ENCODE measurements around the gene SP7.
"Not testable (repeated sequence)": the region's sequence is repeated elsewhere in the genome, so short reads cannot be mapped to it uniquely, and the experiment has no call there.

The SP7 gene

DNA sequence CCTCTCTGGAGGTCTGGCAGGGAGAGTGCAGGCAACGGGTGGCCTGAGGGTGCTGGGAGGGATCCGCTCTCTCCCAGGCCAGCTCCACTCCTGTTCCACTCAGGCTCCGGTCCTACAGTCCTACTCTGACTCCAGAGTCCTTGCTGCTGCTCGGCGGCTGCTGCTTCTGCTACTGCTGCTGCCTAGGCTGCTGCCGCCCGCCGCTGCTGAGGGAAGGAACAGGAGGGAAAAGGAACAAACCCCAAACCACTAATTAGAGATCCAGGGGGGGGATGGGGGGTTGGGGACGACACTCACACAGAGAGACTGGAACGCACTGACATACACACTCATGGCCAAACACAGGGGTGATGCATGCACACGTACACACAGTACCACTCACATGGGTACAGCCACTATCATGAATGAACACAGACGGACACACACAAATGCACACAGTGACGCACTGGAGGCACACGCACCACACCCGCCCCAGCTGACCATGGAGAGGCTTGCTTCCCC is at the start of gene SP7:
SP7 (minus strand) TSS at position 174 of the 501 bp plus-strand sequence. CDS start 708 bp downstream, outside the sequence.
- FAIRE-seq (no peak), DNase-seq (ENCODE audit: insufficient read length, low spot score) (no peak)

GRCh38 chr12:53383258-53383657 is 47.1 kb upstream of the SP7 start:
- DNase-seq (ENCODE audit: insufficient read length, low spot score), result no peak
- FAIRE-seq, result no peak

- peak; percentile 42 for FAIRE-seq
- no peak for DNase-seq (ENCODE audit: insufficient read length, low spot score)
Observed at GRCh38 chr12:53381731-53382630, 45.8 kb upstream of the SP7 start.

DNA sequence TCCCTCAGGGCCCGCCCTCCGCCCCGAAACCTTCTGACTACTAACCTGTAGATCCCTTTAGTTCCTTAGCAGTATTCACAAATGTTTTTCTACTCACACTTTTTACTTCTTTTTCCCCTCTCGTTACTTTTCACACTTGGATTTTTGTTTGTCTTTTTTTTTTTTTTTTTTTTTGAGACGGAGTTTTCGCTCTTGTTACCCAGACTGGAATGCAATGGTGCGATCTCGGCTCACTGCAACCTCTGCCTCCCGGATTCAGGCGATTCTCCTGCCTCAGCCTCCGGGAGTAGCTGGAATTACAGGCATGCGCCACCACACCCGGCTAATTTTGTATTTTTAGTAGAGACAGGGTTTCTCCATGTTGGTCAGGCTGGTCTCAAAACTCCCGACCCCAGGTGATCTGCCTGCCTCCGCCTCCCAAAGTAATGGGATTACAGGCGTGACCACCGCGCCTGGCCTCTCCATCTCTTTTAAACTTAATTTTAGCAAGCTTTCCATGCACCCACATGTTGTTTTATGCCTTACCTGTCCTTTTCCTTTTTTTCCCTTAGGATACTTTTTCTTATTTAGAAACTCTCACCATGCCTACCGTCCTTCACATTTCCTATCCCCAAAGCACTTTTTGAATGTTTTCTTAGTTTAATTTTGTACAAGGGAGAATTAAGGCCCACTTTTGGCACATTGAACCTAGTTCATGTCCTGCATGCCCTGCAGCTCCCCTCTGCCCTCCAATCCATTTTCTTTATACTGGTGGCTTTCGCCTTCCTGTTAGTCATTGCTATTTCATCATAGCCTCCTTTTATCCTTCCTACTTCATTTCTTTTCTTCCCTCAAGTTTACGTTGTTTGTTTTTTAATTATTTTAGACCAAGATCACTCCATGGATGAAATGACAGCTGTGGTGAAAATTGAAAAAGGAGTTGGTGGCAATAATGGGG is 44.9 kb upstream of the SP7 start:
- DNase-seq (ENCODE audit: insufficient read length, low spot score) (no peak), FAIRE-seq (no peak)

GRCh38 chr12:53380104-53380793 is 44.1 kb upstream of the SP7 start, which contains the start of gene SP1:
Gene SP1, plus strand, starts transcription at chr12:53380176. Its CDS starts 116 bp downstream, at chr12:53380292.
- FAIRE-seq (no peak), DNase-seq (ENCODE audit: insufficient read length, low spot score) (peak; percentile 57)

DNA sequence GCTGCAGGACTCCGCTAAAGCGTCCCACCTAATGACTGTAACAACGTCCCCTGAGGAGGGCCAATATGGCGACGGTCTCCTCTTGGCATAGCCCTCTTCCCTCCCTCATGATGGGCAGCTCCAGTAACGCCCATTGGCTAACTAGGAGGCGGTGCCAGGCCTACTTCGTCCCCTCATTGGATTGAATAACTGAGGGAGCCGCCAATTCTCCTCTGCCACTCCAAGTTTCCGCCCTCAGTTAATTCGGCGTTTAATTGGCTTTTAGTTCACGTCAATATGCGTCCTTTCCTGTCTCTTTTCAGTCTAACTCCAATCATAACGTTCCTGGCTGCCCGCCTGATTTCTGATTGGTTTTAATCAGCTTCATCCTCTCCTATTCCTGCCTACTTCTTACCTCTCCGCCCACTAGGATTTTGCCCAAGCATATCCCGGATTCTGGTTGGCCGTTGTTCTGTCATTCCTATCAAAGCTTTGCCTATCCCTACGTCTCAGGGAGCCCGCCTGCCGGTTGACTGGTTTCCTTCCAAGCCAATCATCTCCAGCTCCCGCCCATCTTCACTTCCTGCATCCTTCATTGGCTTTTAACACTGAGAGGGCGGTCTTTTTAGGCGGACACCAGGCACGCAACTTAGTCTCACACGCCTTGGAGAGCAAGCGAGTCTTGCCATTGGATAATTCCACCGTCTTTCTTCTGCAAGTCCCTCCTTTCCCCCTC is 43.4 kb upstream of the SP7 start:
- FAIRE-seq (peak; percentile 98), DNase-seq (ENCODE audit: insufficient read length, low spot score) (peak; percentile 73)

DNA sequence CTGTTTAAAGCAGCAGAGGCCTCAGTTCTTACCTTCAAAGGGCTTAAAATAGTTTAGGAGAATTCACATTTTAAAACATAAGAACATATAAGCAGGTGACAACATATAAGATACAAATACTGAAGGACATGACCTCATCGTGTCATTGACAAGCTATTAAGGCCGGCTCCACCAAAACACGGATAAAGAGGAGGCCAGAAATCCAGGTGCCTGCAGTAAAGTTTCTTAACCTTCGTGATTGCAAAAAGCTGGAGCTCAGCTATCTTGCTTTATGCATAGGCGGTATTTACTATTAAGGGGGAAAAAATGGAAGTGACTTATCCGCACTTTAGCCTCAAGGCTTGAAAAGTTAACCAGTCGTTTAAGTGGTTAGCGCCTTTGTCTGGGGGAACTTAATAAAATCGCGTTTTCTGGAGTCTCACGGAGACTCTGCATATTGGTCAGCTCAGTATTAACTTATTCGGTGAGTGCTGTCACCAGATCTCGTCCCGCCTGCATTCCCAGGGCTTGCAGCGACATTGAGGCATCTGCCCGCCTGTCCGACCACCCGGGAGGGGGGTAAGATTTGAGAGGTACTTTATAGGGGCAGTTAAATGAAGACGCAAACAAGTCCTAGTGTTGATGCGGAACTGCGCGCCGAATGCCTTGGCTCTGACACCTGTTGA is 42.7 kb upstream of the SP7 start:
- peak; percentile 55 for FAIRE-seq
- no peak for DNase-seq (ENCODE audit: insufficient read length, low spot score)

GRCh38 chr12:53378222-53378621 is 42.1 kb upstream of the SP7 start:
- FAIRE-seq (no peak), DNase-seq (ENCODE audit: insufficient read length, low spot score) (no peak)

- FAIRE-seq, result no peak
Observed at GRCh38 chr12:53376747-53377146, 40.6 kb upstream of the SP7 start.

GRCh38 chr12:53374277-53374676 is 38.1 kb upstream of the SP7 start:
- not testable (repeated sequence) for DNase-seq (ENCODE audit: insufficient read length, low spot score); FAIRE-seq

More at GRCh38 chr12:53376747-53377146, 40.6 kb upstream of the SP7 start:
- DNase-seq (ENCODE audit: insufficient read length, low spot score), result no peak

DNA sequence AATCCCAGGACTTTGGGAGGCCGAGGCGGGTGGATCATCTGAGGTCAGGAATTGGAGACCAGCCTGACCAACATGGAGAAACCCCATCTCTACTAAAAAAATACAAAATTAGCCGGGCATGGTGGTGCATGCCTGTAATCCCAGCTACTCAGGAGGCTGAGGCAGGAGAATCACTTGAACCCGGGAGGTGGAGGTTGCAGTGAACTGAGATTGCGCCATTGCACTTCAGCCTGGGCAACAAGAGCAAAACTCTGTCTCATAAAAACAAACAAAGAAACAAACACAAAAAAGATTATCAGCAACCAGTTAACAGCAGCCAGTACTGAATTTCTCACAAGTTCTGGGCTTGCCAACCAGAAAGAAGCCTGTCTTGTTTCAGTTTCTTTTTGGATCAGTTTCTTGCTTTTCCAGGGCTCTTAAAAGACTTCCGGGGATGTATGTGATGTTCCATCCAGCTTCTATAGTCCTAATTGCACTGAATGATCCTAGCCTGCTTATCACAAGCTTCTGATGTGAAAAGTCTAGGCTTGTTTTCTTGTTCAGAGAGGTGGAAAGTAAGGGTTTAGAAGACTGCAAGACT is 37.5 kb upstream of the SP7 start:
- not testable (repeated sequence) for DNase-seq (ENCODE audit: insufficient read length, low spot score); FAIRE-seq

- no peak for FAIRE-seq
- no peak for DNase-seq (ENCODE audit: insufficient read length, low spot score)
Observed at GRCh38 chr12:53365245-53365904, 29.2 kb upstream of the SP7 start.

DNA sequence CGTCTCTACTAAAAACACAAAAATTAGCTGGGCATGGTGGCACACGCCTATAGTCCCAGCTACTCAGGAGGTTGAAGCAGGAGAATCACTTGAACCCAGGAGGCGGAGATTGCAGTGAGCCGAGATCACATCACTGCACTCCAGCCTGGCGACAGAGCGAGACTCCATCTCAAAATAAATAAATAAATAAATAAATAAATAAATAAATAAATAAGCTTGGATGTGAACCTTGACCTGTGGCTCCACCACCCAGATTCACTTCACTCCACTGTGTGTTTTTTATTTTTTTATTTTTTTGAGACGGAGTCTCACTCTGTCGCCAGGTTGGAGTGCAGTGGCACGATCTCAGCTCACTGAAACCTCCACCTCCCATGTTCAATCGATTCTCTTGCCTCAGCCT is 25.5 kb upstream of the SP7 start:
- not testable (repeated sequence) for DNase-seq (ENCODE audit: insufficient read length, low spot score); FAIRE-seq

GRCh38 chr12:53358836-53359419 is 22.8 kb upstream of the SP7 start:
- FAIRE-seq (no peak), DNase-seq (ENCODE audit: insufficient read length, low spot score) (no peak)

DNA sequence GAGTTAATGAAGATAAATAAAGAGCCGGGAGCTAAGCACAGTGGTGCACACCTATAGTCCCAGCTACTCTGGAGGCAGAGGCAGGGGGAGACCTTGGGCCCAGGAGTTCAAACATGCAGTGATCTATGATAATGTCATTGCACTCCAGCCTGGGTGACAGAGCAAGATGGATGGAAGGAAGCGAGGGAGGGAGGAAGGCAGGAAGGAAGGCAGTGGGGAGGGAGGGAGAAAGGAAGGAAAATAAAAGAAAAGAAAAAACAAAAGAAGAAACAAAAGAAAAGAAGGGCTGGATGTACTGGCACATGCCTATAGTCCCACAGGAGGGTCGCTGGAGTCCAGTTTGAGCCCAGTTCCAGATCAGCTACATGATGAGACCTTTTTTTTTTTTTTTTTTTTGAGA is 19.0 kb upstream of the SP7 start:
- FAIRE-seq (no peak), DNase-seq (ENCODE audit: insufficient read length, low spot score) (no peak)

DNA sequence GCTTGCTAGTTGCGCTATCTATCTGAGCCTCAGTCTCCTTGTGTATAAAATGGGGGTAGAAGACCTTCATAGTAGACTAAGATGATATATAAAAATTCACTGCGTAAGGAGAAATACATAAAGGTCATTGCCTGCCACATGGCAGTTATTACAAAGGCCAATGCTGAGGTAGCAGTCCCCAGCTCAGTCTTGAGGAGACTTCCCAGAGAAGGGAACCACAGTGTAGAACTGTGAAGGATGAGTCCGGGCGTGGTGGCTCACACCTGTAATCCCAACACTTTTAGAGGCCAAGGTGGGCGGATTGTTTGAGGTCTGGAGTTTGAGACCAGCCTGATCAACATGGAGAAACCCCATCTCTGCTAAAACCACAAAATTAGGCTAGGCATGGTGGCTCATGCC is 17.1 kb upstream of the SP7 start:
- FAIRE-seq, result no peak
- no peak for DNase-seq (ENCODE audit: insufficient read length, low spot score)

- peak; percentile 93 for FAIRE-seq
- DNase-seq (ENCODE audit: insufficient read length, low spot score), result peak; percentile 75
Observed at GRCh38 chr12:53352331-53353256, 16.4 kb upstream of the SP7 start.
